ENCODE results near the gene GALT. TPM values are rescaled to one million over a fixed set of nuclear protein-coding genes. Genes with fewer than 3 reads are reported as not detected.

Gene GALT
- 83.9 TPM for polyA plus RNA-seq
- long read RNA-seq, donor 1, transcript GALT-210 (2 exons, 858 nt): major isoform, 8 of 12 reads
- long read RNA-seq, donor 1, partial matches to known transcripts: 0 of 12 reads
- long read RNA-seq, donor 1, other reads (novel, unspliced or antisense): 0 of 12 reads
- long read RNA-seq, donor 2, transcript GALT-210 (2 exons, 858 nt): major isoform, 11 of 23 reads
- long read RNA-seq, donor 2, transcript GALT-201 (11 exons, 1,768 nt): minor isoform, 9 of 23 reads
- long read RNA-seq, donor 2, partial matches to known transcripts: 0 of 23 reads
- long read RNA-seq, donor 2, other reads (novel, unspliced or antisense): 0 of 23 reads
- long read RNA-seq, donor 3: 0 reads
- long read RNA-seq, donor 4, partial matches to known transcripts: 0 of 3 reads
- long read RNA-seq, donor 4, other reads (novel, unspliced or antisense): 0 of 3 reads
- long read RNA-seq, donor 5, transcript GALT-201 (11 exons, 1,768 nt): minor isoform, 5 of 12 reads
- long read RNA-seq, donor 5, transcript GALT-210 (2 exons, 858 nt): major isoform, 6 of 12 reads
- long read RNA-seq, donor 5, partial matches to known transcripts: 0 of 12 reads
- long read RNA-seq, donor 5, other reads (novel, unspliced or antisense): 0 of 12 reads
- long read RNA-seq, donor 6, transcript GALT-201 (11 exons, 1,768 nt): major isoform, 11 of 179 reads
- long read RNA-seq, donor 6, partial matches to known transcripts: 163 of 179 reads
- long read RNA-seq, donor 6, other reads (novel, unspliced or antisense): 0 of 179 reads
- long read RNA-seq, donor 7, transcript GALT-210 (2 exons, 858 nt): major isoform, 5 of 7 reads
- long read RNA-seq, donor 7, partial matches to known transcripts: 0 of 7 reads
- long read RNA-seq, donor 7, other reads (novel, unspliced or antisense): 0 of 7 reads
- long read RNA-seq, donor 8, transcript GALT-201 (11 exons, 1,768 nt): major isoform, 16 of 38 reads
- long read RNA-seq, donor 8, transcript GALT-210 (2 exons, 858 nt): minor isoform, 15 of 38 reads
- long read RNA-seq, donor 8, partial matches to known transcripts: 6 of 38 reads
- long read RNA-seq, donor 8, other reads (novel, unspliced or antisense): 0 of 38 reads
- long read RNA-seq, donor 9, transcript GALT-210 (2 exons, 858 nt): major isoform, 11 of 29 reads
- long read RNA-seq, donor 9, transcript GALT-201 (11 exons, 1,768 nt): minor isoform, 5 of 29 reads
- long read RNA-seq, donor 9, partial matches to known transcripts: 12 of 29 reads
- long read RNA-seq, donor 9, other reads (novel, unspliced or antisense): 0 of 29 reads
- long read RNA-seq, donor 10, transcript GALT-201 (11 exons, 1,768 nt): minor isoform, 12 of 31 reads
- long read RNA-seq, donor 10, transcript GALT-210 (2 exons, 858 nt): major isoform, 13 of 31 reads
- long read RNA-seq, donor 10, partial matches to known transcripts: 5 of 31 reads
- long read RNA-seq, donor 10, other reads (novel, unspliced or antisense): 0 of 31 reads
- long read RNA-seq, donor 11, transcript GALT-210 (2 exons, 858 nt): major isoform, 8 of 16 reads
- long read RNA-seq, donor 11, transcript GALT-201 (11 exons, 1,768 nt): minor isoform, 7 of 16 reads
- long read RNA-seq, donor 11, partial matches to known transcripts: 0 of 16 reads
- long read RNA-seq, donor 11, other reads (novel, unspliced or antisense): 0 of 16 reads

GRCh38 chr9:34646211-34647083 is at the start of gene GALT:
GALT (plus strand) TSS chr9:34646675; CDS start chr9:34646705, 30 bp downstream.
- Histone ChIP-seq H3K36me3 (ENCODE audit: control insufficient read depth, insufficient read depth, low read length) (peaks cover 22% of the 10 kb centered on the region), H3K4me1 (ENCODE audit: control insufficient read depth, insufficient read depth, low read length) (peaks cover 41% of the 10 kb centered on the region), H3K27me3 (ENCODE audit: control insufficient read depth, insufficient read depth, low read length) (no peaks in the 10 kb centered on the region), H3K27ac (ENCODE audit: low read length) (peak within 1 kb of the TSS; percentile 91), H3K4me3 (ENCODE audit: low read length) (peak within 1 kb of the TSS; percentile 84), H3K9me3 (ENCODE audit: control insufficient read depth, low read depth, low read length) (no peaks in the 10 kb centered on the region)
- WGBS (ENCODE audit: insufficient coverage, low lambda C conversion rate): no CpG with 5 or more reads among the region's 43 CpGs
- DNase-seq: peak; percentile 90 to 97

GRCh38 chr9:34599546-34599945 is 46.9 kb upstream of the GALT start:
- DNase-seq: no peak
- Histone ChIP-seq H3K36me3 (ENCODE audit: control insufficient read depth, insufficient read depth, low read length) (no peaks in the 10 kb centered on the region), H3K9me3 (ENCODE audit: control insufficient read depth, low read depth, low read length) (no peaks in the 10 kb centered on the region), H3K27ac (ENCODE audit: low read length) (no peak overlapping the region), H3K27me3 (ENCODE audit: control insufficient read depth, insufficient read depth, low read length) (peaks cover 26% of the 10 kb centered on the region), H3K4me3 (ENCODE audit: low read length) (no peak overlapping the region), H3K4me1 (ENCODE audit: control insufficient read depth, insufficient read depth, low read length) (no peaks in the 10 kb centered on the region)
- no CpG with 5 or more reads among the region's 1 CpG for WGBS (ENCODE audit: insufficient coverage, low lambda C conversion rate)

GRCh38 chr9:34600908-34601307 is 45.6 kb upstream of the GALT start:
- peaks cover 24% of the 10 kb centered on the region for H3K27me3 ChIP-seq (ENCODE audit: control insufficient read depth, insufficient read depth, low read length)
- H3K36me3 ChIP-seq (ENCODE audit: control insufficient read depth, insufficient read depth, low read length): no peaks in the 10 kb centered on the region
- H3K4me1 ChIP-seq (ENCODE audit: control insufficient read depth, insufficient read depth, low read length): no peaks in the 10 kb centered on the region
- H3K4me3 ChIP-seq (ENCODE audit: low read length): no peak overlapping the region
- DNase-seq: no peak
- WGBS (ENCODE audit: insufficient coverage, low lambda C conversion rate): no CpG with 5 or more reads among the region's 1 CpG
- no peak overlapping the region for H3K27ac ChIP-seq (ENCODE audit: low read length)
- no peaks in the 10 kb centered on the region for H3K9me3 ChIP-seq (ENCODE audit: control insufficient read depth, low read depth, low read length)

GRCh38 chr9:34601937-34602573 is 44.4 kb upstream of the GALT start:
- no peak overlapping the region for H3K4me3 ChIP-seq (ENCODE audit: low read length)
- no peak overlapping the region for H3K27ac ChIP-seq (ENCODE audit: low read length)
- peaks cover 16% of the 10 kb centered on the region for H3K27me3 ChIP-seq (ENCODE audit: control insufficient read depth, insufficient read depth, low read length)
- peaks cover 2% of the 10 kb centered on the region for H3K4me1 ChIP-seq (ENCODE audit: control insufficient read depth, insufficient read depth, low read length)
- no CpG with 5 or more reads among the region's 6 CpGs for WGBS (ENCODE audit: insufficient coverage, low lambda C conversion rate)
- no peaks in the 10 kb centered on the region for H3K9me3 ChIP-seq (ENCODE audit: control insufficient read depth, low read depth, low read length)
- no peaks in the 10 kb centered on the region for H3K36me3 ChIP-seq (ENCODE audit: control insufficient read depth, insufficient read depth, low read length)
- no peak for DNase-seq

- peaks cover 8% of the 10 kb centered on the region for H3K4me1 ChIP-seq (ENCODE audit: control insufficient read depth, insufficient read depth, low read length)
- no peak overlapping the region for H3K27ac ChIP-seq (ENCODE audit: low read length)
- no CpG with 5 or more reads among the region's 4 CpGs for WGBS (ENCODE audit: insufficient coverage, low lambda C conversion rate)
- no peaks in the 10 kb centered on the region for H3K9me3 ChIP-seq (ENCODE audit: control insufficient read depth, low read depth, low read length)
- H3K27me3 ChIP-seq (ENCODE audit: control insufficient read depth, insufficient read depth, low read length): peaks cover 16% of the 10 kb centered on the region
- peak; percentile 63 to 67 for DNase-seq
- H3K36me3 ChIP-seq (ENCODE audit: control insufficient read depth, insufficient read depth, low read length): no peaks in the 10 kb centered on the region
- H3K4me3 ChIP-seq (ENCODE audit: low read length): no peak overlapping the region
These were observed 42.8 kb upstream of the GALT start for GRCh38 chr9:34603610-34604231.

- H3K4me3 ChIP-seq (ENCODE audit: low read length): no peak overlapping the region
- no peaks in the 10 kb centered on the region for H3K9me3 ChIP-seq (ENCODE audit: control insufficient read depth, low read depth, low read length)
- H3K36me3 ChIP-seq (ENCODE audit: control insufficient read depth, insufficient read depth, low read length): no peaks in the 10 kb centered on the region
- DNase-seq: no peak
- peaks cover 15% of the 10 kb centered on the region for H3K4me1 ChIP-seq (ENCODE audit: control insufficient read depth, insufficient read depth, low read length)
- H3K27ac ChIP-seq (ENCODE audit: low read length): no peak overlapping the region
- peaks cover 1% of the 10 kb centered on the region for H3K27me3 ChIP-seq (ENCODE audit: control insufficient read depth, insufficient read depth, low read length)
These were observed 40.3 kb upstream of the GALT start for GRCh38 chr9:34606190-34606589.

- Histone ChIP-seq H3K27me3 (ENCODE audit: control insufficient read depth, insufficient read depth, low read length) (no peaks in the 10 kb centered on the region), H3K9me3 (ENCODE audit: control insufficient read depth, low read depth, low read length) (no peaks in the 10 kb centered on the region), H3K4me3 (ENCODE audit: low read length) (no peak overlapping the region), H3K36me3 (ENCODE audit: control insufficient read depth, insufficient read depth, low read length) (no peaks in the 10 kb centered on the region), H3K27ac (ENCODE audit: low read length) (peak overlapping the region; percentile 73), H3K4me1 (ENCODE audit: control insufficient read depth, insufficient read depth, low read length) (peaks cover 17% of the 10 kb centered on the region)
- DNase-seq: peak; percentile 82 to 88
- WGBS (ENCODE audit: insufficient coverage, low lambda C conversion rate): no CpG with 5 or more reads among the region's 3 CpGs
These were observed 39.6 kb upstream of the GALT start for GRCh38 chr9:34606905-34607304.

GRCh38 chr9:34607331-34607730 is 39.1 kb upstream of the GALT start:
- Histone ChIP-seq H3K9me3 (ENCODE audit: control insufficient read depth, low read depth, low read length) (no peaks in the 10 kb centered on the region), H3K4me3 (ENCODE audit: low read length) (no peak overlapping the region), H3K36me3 (ENCODE audit: control insufficient read depth, insufficient read depth, low read length) (no peaks in the 10 kb centered on the region), H3K27ac (ENCODE audit: low read length) (peak overlapping the region; percentile 73), H3K27me3 (ENCODE audit: control insufficient read depth, insufficient read depth, low read length) (no peaks in the 10 kb centered on the region), H3K4me1 (ENCODE audit: control insufficient read depth, insufficient read depth, low read length) (peaks cover 19% of the 10 kb centered on the region)
- no peak for DNase-seq
- 20% methylated on average over 2 of the region's 2 CpGs for WGBS (ENCODE audit: insufficient coverage, low lambda C conversion rate)

Measured in large intestine (tissue), 12 donors.